HepG2 (cell line): ENCODE results near the gene MAP4K3.

ENCODE experiments used
- ASH2L ChIP-seq: fragments of 300-600, 200-600 bp; sonication (generic); IDR thresholded peaks from 2 replicates; pipeline ENCODE4 v1.7.0; 2017; ENCODE audit warnings: low read depth, mild to moderate bottlenecking, moderate library complexity, mixed read lengths, low read length; ENCODE audit not compliant: insufficient read length
- CTCF ChIP-seq: sonication (generic); formaldehyde crosslinking; IDR thresholded peaks from 2 replicates; pipeline ENCODE4 v1.5.0; 2020; ENCODE audit warnings: mild to moderate bottlenecking, missing genetic modification reagents, moderate library complexity
- KDM2A ChIP-seq: sonication (generic); formaldehyde crosslinking; IDR thresholded peaks from 2 replicates; pipeline ENCODE4 v1.4.0; 2020; ENCODE audit warnings: low read depth, missing genetic modification reagents, borderline replicate concordance
- PCBP1 ChIP-seq: fragments of 200-400 bp; formaldehyde crosslinking; IDR thresholded peaks from 2 replicates; pipeline ENCODE4 v1.6.1; 2017; ENCODE audit warnings: mild to moderate bottlenecking, low read depth, low read length, borderline replicate concordance
- RFX5 ChIP-seq: IDR thresholded peaks from 2 replicates; pipeline ENCODE4 v1.6.1; 2011; ENCODE audit warnings: low read depth, low read length, improper control_type of control experiment
- ZNF121 ChIP-seq: sonication (generic); formaldehyde crosslinking; IDR thresholded peaks from 2 replicates; pipeline ENCODE4 v1.5.0; 2020; ENCODE audit warnings: mild to moderate bottlenecking, missing genetic modification reagents
- ZNF891 ChIP-seq: sonication (generic); formaldehyde crosslinking; IDR thresholded peaks from 2 replicates; pipeline ENCODE4 v1.5.0; 2020; ENCODE audit warnings: mild to moderate bottlenecking, missing genetic modification reagents

GRCh38 chr2:39447266-39448168, 10.4 kb upstream of the MAP4K3 start:
- no peak for TF ChIP-seq ZNF121
- no peak for TF ChIP-seq PCBP1
- TF ChIP-seq CTCF (CRISPR knock-in tag): no peak
- TF ChIP-seq ZNF891: no peak
- no peak for TF ChIP-seq RFX5
- no peak for TF ChIP-seq ASH2L
- no peak for TF ChIP-seq KDM2A (CRISPR knock-in tag)
